T-helper 2 cell treated with Interferon-gamma antibody and Interleukin-4, amounts not matched to agents 100 ng/mL and 5 ng/mL, for 36 hours (primary cell): ENCODE data around the gene HERC2. TPM values are rescaled to one million over a fixed set of nuclear protein-coding genes. Genes with fewer than 3 reads are reported as not detected.
"Not testable (repeated sequence)": the region's sequence is repeated elsewhere in the genome, so short reads cannot be mapped to it uniquely, and the experiment has no call there.

ENCODE experiments used
- intact Hi-C: fragments of 100-400 bp; cut with micrococcal nuclease; formaldehyde crosslinking; loops from one replicate; pipeline ENCODE4 v1.15.1; 2023
- total RNA-seq: library from RNA; stranded (reverse); gene quantifications from 2 replicates; pipeline ENCODE4 v1.2.3, GENCODE V29; 2022

Gene HERC2
- total RNA-seq, 1 donor from 2014 or later, result 45.9 TPM

DNA sequence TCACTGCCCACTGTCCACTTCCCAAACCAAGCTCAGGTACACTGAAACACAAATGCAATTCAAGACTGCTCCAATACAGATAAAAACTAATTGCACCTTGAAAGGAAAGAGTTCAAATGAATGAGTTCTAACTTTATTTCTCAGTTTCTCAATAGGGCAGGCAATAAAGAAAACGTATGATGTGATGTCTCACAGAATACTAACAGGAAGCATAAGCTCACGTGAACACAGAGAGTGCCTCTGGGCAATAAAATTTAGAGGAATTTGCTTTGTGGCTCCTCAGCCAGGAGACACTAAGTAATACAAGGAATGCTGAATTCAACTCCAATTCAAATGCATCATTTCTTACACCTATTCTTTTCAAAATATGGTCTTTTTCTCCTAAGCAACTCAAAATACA is 140.6 kb downstream of the HERC2 start:
- intact Hi-C loops, result no loop called here

- intact Hi-C loops, result no loop called here
These were observed 142.7 kb downstream of the HERC2 start for GRCh38 chr15:28179270-28179669.

- intact Hi-C loops, result no loop called here
These were observed 143.3 kb downstream of the HERC2 start for GRCh38 chr15:28178727-28179126.

- intact Hi-C loops, result no loop called here
These were observed 143.7 kb downstream of the HERC2 start for GRCh38 chr15:28178290-28178689.

- intact Hi-C loops, result no loop called here
These were observed 152.6 kb downstream of the HERC2 start for GRCh38 chr15:28169366-28169765.

DNA sequence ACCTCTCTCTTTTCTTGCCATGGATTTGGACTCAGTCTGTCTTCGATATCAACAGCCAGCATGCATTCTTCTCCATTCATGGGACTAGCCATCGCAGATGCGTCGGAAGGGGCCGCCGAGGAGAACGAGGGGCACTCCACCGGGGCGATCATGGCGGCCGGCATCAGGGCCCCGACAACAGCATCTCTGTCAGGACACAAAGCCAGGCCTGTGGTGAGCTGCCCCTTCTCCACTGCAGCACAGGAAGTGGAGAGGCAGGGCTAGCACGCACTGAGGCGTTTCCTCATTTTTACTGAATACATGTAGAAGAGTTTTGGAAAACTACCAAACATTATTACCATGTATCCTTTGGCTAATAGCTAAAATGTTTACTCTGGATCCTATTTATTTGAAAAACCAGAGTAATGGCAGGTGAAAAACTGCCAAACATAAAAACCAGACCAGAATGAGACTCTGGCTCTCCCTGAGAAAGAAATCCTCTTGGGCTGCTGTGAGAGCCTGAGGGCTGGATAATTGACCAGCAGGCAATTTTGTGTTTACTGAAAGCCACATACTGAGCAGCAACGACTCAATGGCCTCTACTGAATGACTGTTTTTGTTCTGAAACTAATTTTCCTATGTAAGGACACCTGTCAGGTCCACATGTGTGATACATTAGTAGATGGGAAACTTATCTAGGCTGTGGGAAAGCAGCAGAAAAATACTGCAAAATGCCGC is 153.4 kb downstream of the HERC2 start:
- intact Hi-C loops, result not testable (repeated sequence)

- intact Hi-C loops, result no loop called here
These were observed 154.9 kb downstream of the HERC2 start for GRCh38 chr15:28167042-28167441.

DNA sequence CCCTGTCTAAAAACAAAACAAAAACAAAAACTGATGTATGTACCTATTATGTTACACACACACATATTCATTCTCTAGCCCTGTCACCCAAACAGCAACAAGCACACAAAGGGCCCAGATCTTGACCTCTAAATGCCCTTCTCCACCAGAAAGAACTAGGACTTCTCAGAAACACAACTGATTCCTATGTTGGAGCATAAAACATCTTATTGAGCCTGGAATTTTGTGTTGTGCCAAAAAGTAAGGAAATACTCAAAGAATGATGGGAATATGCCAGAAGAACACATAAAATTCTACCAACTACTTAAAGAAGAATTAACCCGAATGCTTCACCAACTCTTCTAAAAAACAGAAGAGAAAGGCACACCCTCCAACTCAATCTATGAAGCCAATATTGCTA is 156.2 kb downstream of the HERC2 start:
- intact Hi-C loops, result no loop called here

GRCh38 chr15:28164876-28165275 is 157.1 kb downstream of the HERC2 start:
- intact Hi-C loops, result no loop called here

DNA sequence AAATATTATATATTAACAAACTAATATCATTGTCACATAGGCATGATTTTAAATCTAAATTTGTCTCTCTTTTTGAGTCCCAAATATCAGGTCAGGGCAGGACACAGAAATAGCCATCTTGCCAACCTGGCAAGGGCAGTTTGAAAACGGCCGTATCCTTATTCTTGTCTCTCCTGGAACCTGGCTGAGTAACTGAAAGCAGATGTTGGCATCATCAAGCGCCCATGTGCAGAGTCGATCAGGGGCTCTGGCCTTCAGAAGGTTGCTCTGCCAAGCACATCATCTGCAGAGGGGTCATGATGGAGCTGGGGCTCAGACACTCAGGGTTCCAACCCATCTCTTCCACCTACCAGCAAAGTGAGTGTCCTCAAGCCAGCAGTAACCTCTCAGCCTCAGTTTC is 167.7 kb downstream of the HERC2 start:
- intact Hi-C loops, result no loop called here

DNA sequence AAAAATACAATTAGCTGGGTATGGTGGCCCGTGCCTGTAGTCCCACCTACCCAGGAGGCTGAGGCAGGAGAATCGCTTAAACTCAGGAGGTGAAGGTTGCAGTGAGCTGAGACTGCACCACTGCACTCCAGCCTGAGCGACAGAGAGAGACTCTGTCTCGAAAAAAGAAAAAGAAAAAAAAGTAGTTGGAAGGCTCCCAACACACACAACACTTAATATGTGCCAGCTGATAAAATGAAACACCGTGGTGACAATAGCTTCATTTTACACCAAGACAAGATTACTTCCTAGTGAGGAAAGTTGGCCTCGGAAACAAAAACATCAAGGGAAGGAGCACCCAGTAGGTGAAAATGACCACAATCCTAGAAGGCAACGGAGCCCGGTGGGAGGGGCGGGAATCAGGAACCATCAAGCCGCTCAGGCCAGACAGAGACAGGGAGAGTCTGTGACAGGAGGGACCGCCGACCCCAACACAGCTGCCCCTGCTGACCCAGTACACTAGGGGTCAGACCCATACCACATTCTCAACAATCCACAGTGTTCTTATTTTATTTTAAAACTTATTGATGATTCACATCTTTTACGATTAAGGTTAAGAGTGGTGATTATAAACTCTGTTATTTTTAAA is 168.4 kb downstream of the HERC2 start:
- intact Hi-C loops, result no loop called here

GRCh38 chr15:28152538-28152923 is 169.4 kb downstream of the HERC2 start:
- intact Hi-C loops, result not testable (repeated sequence)

DNA sequence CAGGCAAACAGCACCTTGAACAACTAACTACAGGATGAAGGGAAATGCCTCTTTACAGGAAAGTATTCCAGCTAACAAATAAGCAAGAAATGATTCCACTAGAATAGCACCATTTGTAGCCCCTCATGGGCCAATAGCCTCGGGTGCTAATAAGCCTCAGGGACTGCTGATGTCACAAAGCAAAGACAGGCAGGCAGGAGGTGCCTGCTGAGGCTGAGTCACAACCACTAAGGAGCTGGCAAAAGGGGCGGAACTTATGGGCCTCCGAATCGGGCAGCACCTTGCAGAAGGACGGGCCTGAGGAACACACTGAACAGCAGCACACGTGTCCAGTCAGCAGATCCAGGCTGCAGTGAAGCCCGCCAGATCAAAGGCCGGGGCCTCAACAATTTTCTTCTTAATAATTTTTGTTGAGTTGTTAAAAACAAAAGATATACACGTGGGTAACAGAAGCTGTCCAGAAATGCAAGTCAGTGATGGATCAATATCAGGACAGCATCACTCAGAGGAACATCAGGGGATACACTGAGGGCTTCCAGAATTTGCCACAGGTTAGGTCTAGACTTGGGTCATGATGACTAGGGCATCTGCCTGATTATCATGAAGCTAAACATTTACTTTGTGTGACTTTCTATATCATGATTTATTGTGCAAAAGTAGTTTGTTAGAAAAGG is 170.0 kb downstream of the HERC2 start:
- intact Hi-C loops, result not testable (repeated sequence)

- intact Hi-C loops, result no loop called here
These were observed 174.2 kb downstream of the HERC2 start for GRCh38 chr15:28147801-28148200.

DNA sequence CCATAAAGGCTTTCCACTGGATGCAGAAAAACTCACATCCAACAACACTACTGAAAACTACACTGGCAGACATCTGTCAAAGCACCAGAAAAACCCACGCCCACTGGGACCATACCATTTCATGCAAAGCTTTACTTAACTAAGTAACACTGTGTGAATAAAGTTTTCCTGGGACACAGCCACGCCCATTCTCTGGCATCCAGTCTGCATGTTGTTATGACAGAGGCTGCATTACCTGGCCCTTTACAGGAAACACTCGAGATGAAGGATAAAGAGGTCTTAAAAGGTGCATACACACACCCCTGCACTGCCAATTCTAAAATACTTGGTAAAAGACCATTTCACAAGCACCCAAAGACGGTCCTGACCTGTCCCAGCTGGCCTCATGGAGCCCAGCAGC is 176.6 kb downstream of the HERC2 start:
- intact Hi-C loops, result not testable (repeated sequence)

DNA sequence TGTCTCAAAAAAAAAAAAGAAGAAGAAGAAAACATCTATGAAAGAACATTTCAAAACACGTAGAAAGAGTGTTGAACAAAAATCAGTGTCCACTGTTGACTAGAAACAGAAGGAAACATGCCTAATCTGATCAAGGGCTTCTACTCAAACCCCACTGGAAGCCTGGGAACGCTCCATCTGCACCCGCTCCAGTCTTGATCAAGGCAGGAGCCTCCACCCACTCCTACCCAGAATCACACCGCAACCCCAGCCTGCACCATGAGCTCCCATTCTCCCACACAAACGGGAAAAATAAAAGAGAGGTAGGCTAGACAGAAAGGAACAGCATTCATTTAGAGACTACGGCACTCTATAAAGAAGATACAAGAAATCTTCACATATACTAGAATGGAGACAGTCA is 181.9 kb downstream of the HERC2 start:
- intact Hi-C loops, result no loop called here

DNA sequence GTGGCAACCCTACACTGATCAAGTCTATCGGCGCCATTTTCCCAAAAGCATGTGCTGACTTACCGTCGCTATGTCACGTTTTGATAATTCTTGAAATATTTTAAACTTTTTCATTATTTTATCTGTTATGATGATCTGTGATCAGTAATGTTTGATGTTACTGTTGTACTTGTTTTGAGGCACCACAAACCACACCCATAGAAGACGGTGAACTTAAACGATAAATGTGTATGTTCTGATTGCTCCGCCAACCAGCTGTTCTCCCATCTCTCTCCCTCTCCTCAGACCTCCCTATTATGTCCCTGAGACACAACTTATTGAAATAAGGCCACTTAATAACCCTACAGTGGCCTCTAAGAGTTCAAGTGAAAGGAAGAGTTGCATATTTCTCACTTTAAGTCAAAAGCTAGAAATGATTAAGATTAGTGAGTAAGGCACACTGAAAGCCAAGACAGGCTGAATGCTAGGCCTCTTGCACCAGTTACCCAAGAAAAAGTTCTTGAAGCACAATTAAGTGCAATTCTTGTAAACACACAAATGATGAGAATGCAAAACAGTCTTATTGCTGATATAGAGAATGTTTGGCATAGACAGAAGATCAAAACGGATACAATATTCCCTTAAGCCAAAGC is 184.5 kb downstream of the HERC2 start:
- intact Hi-C loops, result not testable (repeated sequence)

- intact Hi-C loops, result not testable (repeated sequence)
These were observed 185.6 kb downstream of the HERC2 start for GRCh38 chr15:28136236-28136904.

- intact Hi-C loops, result no loop called here
These were observed 188.7 kb downstream of the HERC2 start for GRCh38 chr15:28133281-28133680.

DNA sequence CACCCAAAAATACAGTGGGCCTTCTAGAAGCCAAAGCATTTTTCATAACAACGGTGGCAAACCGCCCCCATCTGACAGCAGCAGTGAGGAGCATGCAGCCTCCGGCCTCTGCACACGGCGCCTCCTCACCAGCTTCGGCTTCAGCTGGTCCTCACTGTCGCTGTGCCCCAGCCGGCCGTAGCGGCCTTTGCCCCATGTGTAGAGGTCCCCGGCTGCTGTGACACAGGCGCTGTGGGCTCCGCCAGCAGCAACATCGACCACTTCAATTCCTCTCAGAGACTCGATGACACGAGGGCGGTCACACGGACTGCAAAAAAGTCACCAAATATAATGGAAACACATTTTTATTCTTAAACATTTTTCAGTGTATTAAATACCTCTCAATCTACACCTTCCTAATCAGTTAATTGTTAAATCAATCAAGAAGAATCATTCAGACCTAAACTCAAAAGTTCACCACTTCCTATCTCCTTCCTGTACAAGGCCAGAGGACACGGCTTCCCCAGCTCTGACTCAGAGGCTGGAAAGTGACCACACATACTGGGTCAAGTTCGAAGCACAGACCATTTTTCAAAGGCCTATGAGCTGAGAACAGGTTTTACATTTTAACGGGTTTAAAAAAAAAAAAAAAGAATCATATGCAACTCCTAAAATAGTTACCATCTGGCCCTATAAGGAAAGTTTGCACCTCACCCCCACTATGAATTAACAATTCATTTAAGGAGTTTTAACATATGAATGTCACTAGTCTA is 189.3 kb downstream of the HERC2 start:
- intact Hi-C loops, result no loop called here

DNA sequence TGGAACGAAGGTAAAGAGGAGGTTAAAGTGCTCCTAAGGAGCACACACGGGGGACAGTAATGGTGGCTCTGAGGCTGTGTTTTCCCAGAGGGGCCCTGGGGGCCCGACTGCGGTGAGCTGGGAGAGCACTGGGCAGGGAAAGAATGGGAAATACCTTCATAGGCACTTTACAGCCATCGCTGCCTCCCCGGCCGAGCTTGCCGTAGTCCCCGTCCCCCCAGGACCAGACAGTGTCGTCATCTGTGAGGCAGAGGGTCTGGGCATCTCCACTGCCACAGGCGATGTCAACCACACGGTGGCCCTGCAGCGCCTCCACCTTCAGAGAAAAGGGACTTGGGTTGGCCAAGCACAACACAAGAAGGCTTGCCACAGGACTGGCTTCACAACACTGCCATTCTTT is 190.0 kb downstream of the HERC2 start:
- intact Hi-C loops, result no loop called here
